K562 (cell line): Measurements from ENCODE around the gene ACBD6. TPM values are rescaled to one million over a fixed set of nuclear protein-coding genes. Genes with fewer than 3 reads are reported as not detected.

ENCODE experiments used
- ATAC-seq: fragments of 200-7000 bp; cut with Tn5 transposase; 3 replicates; pipeline ENCODE4 v1.9.1; 2020; ENCODE audit warnings: moderate library complexity
- BruUV-seq: library from RNA; stranded (reverse); fragments of 400-500 nt; replicated peaks from 2 replicates; lab custom pipeline; 2021; lab: Mats Ljungman, UMichigan
- CTCF ChIA-PET: fragments of 300-600 bp; formaldehyde crosslinking; extraction: SDS; loops from one replicate; lab custom pipeline; 2021; ENCODE audit warnings: low intra/inter-chr PET ratio; lab: Yijun Ruan, JAX
- POLR2A ChIA-PET: fragments of 300-600, 350-650 bp; sonication (Branson Sonifier 250); formaldehyde crosslinking; extraction: SDS; loops from one replicate; lab custom pipeline; 2021; ENCODE audit warnings: antibody characterized with exemption, inconsistent platforms; lab: Yijun Ruan, JAX
- DNase-seq, 4 experiments: peaks; one replicate each; pipeline versions ENCODE4 v3.0.0 to v3.0.0-alpha.2; 2011 to 2018; ENCODE audit warnings: low spot score in 3 of 4, mixed read lengths in 3 of 4; ENCODE audit errors: extremely low read depth in 1 of 4
- FAIRE-seq: peaks from 2 replicates; lab custom pipeline; 2011; peaks lifted over from hg19 to GRCh38; lab: Jason Lieb, UNC
- H2AFZ ChIP-seq: 2 replicates; pipeline ENCODE4 v1.6.0; 2011; ENCODE audit warnings: low read depth, low read length, control low read depth, inconsistent platforms
- H3K27ac ChIP-seq: fragments of 200-600 bp; 3 replicates; pipeline ENCODE4 v1.8.0; 2011; ENCODE audit warnings: low read depth, mild to moderate bottlenecking, control low read depth, inconsistent platforms, low read length, moderate library complexity, mixed read lengths; ENCODE audit errors: extremely low read depth
- H3K27me3 ChIP-seq, 2 experiments: fragments of 300-600 bp in 1 of 2; 2 replicates in 1 of 2; 3 replicates in 1 of 2; pipeline versions ENCODE4 v1.6.0 to v1.8.0; 2011; ENCODE audit warnings: inconsistent platforms in 2 of 2, low read length in 2 of 2, mild to moderate bottlenecking in 1 of 2, mixed read lengths in 1 of 2, moderate library complexity in 1 of 2; ENCODE audit not compliant: control insufficient read depth in 2 of 2, insufficient read depth in 2 of 2
- H3K36me3 ChIP-seq: fragments of 300-600 bp; 3 replicates; pipeline ENCODE4 v1.8.0; 2011; ENCODE audit warnings: mild to moderate bottlenecking, low read length, inconsistent platforms; ENCODE audit not compliant: control insufficient read depth, insufficient read depth
- H3K4me1 ChIP-seq, 2 experiments: fragments of 200-600 bp in 1 of 2; replicated peaks in 1 of 2; 2 replicates in 1 of 2; 3 replicates in 1 of 2; pipeline versions ENCODE4 v1.5.1 to v1.8.0; 2011; ENCODE audit warnings: inconsistent platforms in 2 of 2, low read length in 2 of 2, mild to moderate bottlenecking in 1 of 2, mixed read lengths in 1 of 2, moderate library complexity in 1 of 2; ENCODE audit not compliant: control insufficient read depth in 2 of 2, insufficient read depth in 2 of 2
- H3K4me2 ChIP-seq: 2 replicates; pipeline ENCODE4 v1.6.1; 2011; ENCODE audit warnings: low read length, control low read depth, inconsistent platforms, mixed read lengths; ENCODE audit not compliant: insufficient read depth
- H3K4me3 ChIP-seq: fragments of 200-600 bp; sonication (generic), shearing (Covaris generic); 2 replicates; pipeline ENCODE4 v1.5.1; 2016; ENCODE audit warnings: control low read depth, inconsistent platforms
- H3K79me2 ChIP-seq: fragments of 200-600 bp; 3 replicates; pipeline ENCODE4 v1.8.0; 2011; ENCODE audit warnings: low read length, inconsistent platforms; ENCODE audit not compliant: control insufficient read depth, insufficient read depth
- H3K9ac ChIP-seq, 2 experiments: 2 replicates each; pipeline versions ENCODE4 v1.6.0 to v1.6.1; 2011; ENCODE audit warnings: low read depth in 2 of 2, low read length in 2 of 2, control low read depth in 1 of 2, inconsistent platforms in 1 of 2, mild to moderate bottlenecking in 1 of 2, mixed read lengths in 1 of 2; ENCODE audit not compliant: insufficient read depth in 1 of 2
- H3K9me1 ChIP-seq: one replicate; pipeline ENCODE4 v1.6.0; 2011; ENCODE audit warnings: inconsistent platforms, mild to moderate bottlenecking, low read length, moderate library complexity; ENCODE audit not compliant: control insufficient read depth, insufficient read depth
- H3K9me3 ChIP-seq: replicated peaks from 2 replicates; pipeline ENCODE4 v1.5.1; 2011; ENCODE audit warnings: low read depth, low read length, inconsistent platforms; ENCODE audit not compliant: control insufficient read depth, insufficient read depth
- H4K20me1 ChIP-seq: replicated peaks from 2 replicates; pipeline ENCODE4 v1.6.1; 2011; ENCODE audit warnings: low read length, inconsistent platforms, mixed read lengths; ENCODE audit not compliant: control insufficient read depth, insufficient read depth
- CBX8 ChIP-seq: fragments of 200-600 bp; sonication (generic); IDR thresholded peaks from 2 replicates; pipeline ENCODE4 v1.6.1; 2012; ENCODE audit warnings: borderline replicate concordance, mixed run types, low read depth, mild to moderate bottlenecking, moderate library complexity, mixed read lengths, low read length, control low read depth, inconsistent platforms; ENCODE audit not compliant: poor library complexity, severe bottlenecking; ENCODE audit errors: extremely low read depth
- DIDO1 ChIP-seq: fragments of 450-650 bp; IDR thresholded peaks from 2 replicates; pipeline ENCODE4 v1.6.1; 2016; ENCODE audit warnings: low read depth, missing biosample characterization, missing genetic modification characterization
- EGR1 ChIP-seq: fragments of 450-650 bp; conservative IDR thresholded peaks from 2 replicates; pipeline ENCODE4 v1.6.1; 2017; ENCODE audit warnings: mild to moderate bottlenecking
- KDM1A ChIP-seq, 2 experiments: fragments of 450-650 bp; IDR thresholded peaks; 2 replicates each; pipeline ENCODE4 v1.6.1; 2016; ENCODE audit warnings: mild to moderate bottlenecking in 2 of 2
- NRF1 ChIP-seq, 2 experiments: fragments of 450-650 bp; IDR thresholded peaks in 1 of 2; conservative IDR thresholded peaks in 1 of 2; 2 replicates each; pipeline ENCODE4 v1.6.1; 2014; ENCODE audit warnings: mild to moderate bottlenecking in 2 of 2
- PRMT5 ChIP-seq: sonication (generic); formaldehyde crosslinking; IDR thresholded peaks from 2 replicates; pipeline ENCODE4 v1.5.0; 2020; ENCODE audit warnings: missing genetic modification reagents
- SMARCB1 ChIP-seq: IDR thresholded peaks from 2 replicates; pipeline ENCODE4 v1.6.1; 2011; ENCODE audit warnings: improper control_type of control experiment, low read depth; ENCODE audit not compliant: insufficient read length
- TBP ChIP-seq: optimal IDR thresholded peaks from 2 replicates; pipeline ENCODE3; 2011; ENCODE audit warnings: low read depth, low read length, improper control_type of control experiment
- TEAD1 ChIP-seq, 2 experiments: fragments of 450-650 bp in 1 of 2; sonication (generic) in 1 of 2; formaldehyde crosslinking; IDR thresholded peaks; 2 replicates each; pipeline versions ENCODE4 v1.4.0 to v1.8.0; 2020 to 2022; ENCODE audit warnings: mild to moderate bottlenecking in 2 of 2, missing genetic modification reagents in 1 of 2
- ZNF551 ChIP-seq: fragments of 250-450 bp; sonication (Bioruptor Pico); IDR thresholded peaks from 2 replicates; pipeline ENCODE4 v1.5.0; 2021; ENCODE audit warnings: mild to moderate bottlenecking, moderate library complexity
- WGBS: fragments of 100-300 bp; shearing (Covaris generic); methylation state at CpG from one replicate; pipeline ENCODE4 v1.1.6; 2016; ENCODE audit warnings: low coverage, mixed read lengths; ENCODE audit not compliant: insufficient coverage; ENCODE audit errors: missing lambda C conversion rate; 5-methylcytosine and 5-hydroxymethylcytosine counted together
- in situ Hi-C: fragments of 300-500 bp; cut with MboI; formaldehyde crosslinking; loops from 4 replicates; pipeline ENCODE4 v1.15.0; 2018; ENCODE audit warnings: inconsistent platforms, mixed read lengths
- intact Hi-C: fragments of 100-400 bp; cut with micrococcal nuclease; formaldehyde crosslinking; loops from 2 replicates; pipeline ENCODE4 v1.14.2; 2022
- polyA plus RNA-seq, 8 experiments: library from polyadenylated mRNA; depleted of rRNA in 4 of 8; stranded (reverse) in 5 of 8; unstranded in 3 of 8; fragments of >200 nt; fragmentation: Nextera tagmentation in 2 of 8; fragmentation: Illumina TruSeq in 1 of 8; extraction: Ambion mirVana in 2 of 8; extraction: Trizol in 1 of 8; gene quantifications; 2 replicates each; pipeline versions ENCODE4 v1.2.1 to v1.2.3, GENCODE V29; 2011 to 2014; ENCODE audit warnings: inconsistent platforms in 1 of 8, missing spikeins in 1 of 8
- total RNA-seq, 7 experiments: library from RNA; depleted of rRNA in 6 of 7; stranded (reverse); fragments of >200 nt in 6 of 7; fragmentation: Illumina TruSeq in 2 of 7; extraction: Trizol in 2 of 7; gene quantifications; 2 replicates each; pipeline versions ENCODE4 v1.2.1 to v1.2.3, GENCODE V29; 2011 to 2021; ENCODE audit warnings: low replicate concordance in 1 of 7
- TF ChIP-seq, protein P1 (sequence below), 2 experiments: fragments of 450-650 bp in 1 of 2; sonication (generic) in 1 of 2; formaldehyde crosslinking in 1 of 2; IDR thresholded peaks; 2 replicates each; pipeline versions ENCODE4 v1.7.1 to v1.9.0; 2016 to 2022; ENCODE audit warnings: inconsistent platforms in 1 of 2, mild to moderate bottlenecking in 1 of 2, missing genetic modification reagents in 1 of 2

ACBD6 gene
- total and polyA plus RNA-seq, 9 of the 15 experiments (the other 6 are each of a cell fraction or from before 2014, with no cell fraction given): 16.9 to 107 (median 77.7) TPM

DNA sequence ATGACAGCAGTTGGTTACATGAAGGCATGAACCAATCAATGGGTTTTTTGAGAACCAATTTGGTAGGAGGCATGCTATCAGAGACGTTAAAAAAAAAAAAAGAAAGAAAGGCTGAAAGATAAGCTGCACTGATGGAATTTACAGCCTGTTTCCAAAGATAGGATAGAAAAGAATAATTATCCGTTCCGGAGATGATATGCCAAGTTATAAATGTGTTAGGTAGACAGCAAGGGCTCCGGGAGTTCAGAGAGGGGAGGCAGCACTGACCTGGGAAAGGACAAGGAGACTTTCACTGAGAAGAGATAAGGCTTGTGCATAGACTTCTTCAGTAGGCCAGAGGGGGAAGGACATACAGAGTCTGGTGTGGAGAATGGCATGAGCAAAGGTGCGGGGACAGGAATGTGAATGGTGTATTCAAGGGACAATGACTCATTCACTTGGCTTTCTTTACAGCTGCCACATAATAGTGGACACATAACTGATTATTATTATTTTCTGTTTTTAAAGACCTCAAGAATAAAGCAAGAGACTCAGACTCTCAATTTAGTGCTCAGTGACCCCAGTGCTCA is 24.8 kb upstream of the ACBD6 start:
- no peaks in the 10 kb centered on the region for H4K20me1 ChIP-seq
- intact Hi-C loops: no loop called here
- H3K4me3 ChIP-seq: no peak overlapping the region
- H3K9me3 ChIP-seq: no peaks in the 10 kb centered on the region
- in situ Hi-C loops: loop anchor here (5.0 kb wide), 1 partner anchor 895 kb away; no protein-coding TSS in a partner anchor
- CTCF ChIA-PET: interaction anchor here (0.7 kb wide), 1 partner anchor 616 kb away, joined by 4 read pairs; no protein-coding TSS in a partner anchor
- no peak overlapping the region; the same call in 2 of the 3 replicates for H3K27ac ChIP-seq
- POLR2A ChIA-PET: interaction anchor here (0.6 to 1.0 kb wide), 3 partner anchors 12 to 39 kb away, joined by 3 read pairs; no protein-coding TSS in a partner anchor
- H3K27me3 ChIP-seq: no peaks in the 10 kb centered on the region
- peak; percentile 84 for ATAC-seq
- peak; percentile 90 for FAIRE-seq
- H3K9ac ChIP-seq: no peak overlapping the region; a peak in 1 of 4 replicates
- peak; percentile 50 to 84 (median 59) for DNase-seq
- H2AFZ ChIP-seq: peak overlapping the region; percentile 50
- no peaks in the 10 kb centered on the region for H3K36me3 ChIP-seq
- 5% methylated on average over 5 of the region's 5 CpGs for WGBS
- no peaks in the 10 kb centered on the region for H3K79me2 ChIP-seq
- H3K9me1 ChIP-seq: no peaks in the 10 kb centered on the region
- H3K4me1 ChIP-seq: peaks cover 9 to 21% of the 10 kb centered on the region in 2 experiments; a peak in 3 of 5 replicates
- H3K4me2 ChIP-seq: peak overlapping the region; percentile 17
- no TSS peak for BruUV-seq
- TF ChIP-seq NRF1 (conservative IDR thresholded peaks at IDR 0.05 in 1 of 2, IDR thresholded peaks at IDR 0.05 in 1 of 2) (0 out of 4 replicates have a peak, but pooled peaks of 1 of the 2 experiments have one; percentile 5), TBP (no peak), CBX8 (no peak), DIDO1 (tag) (no peak; the same call in 1 of the 2 replicates), TEAD1 (CRISPR knock-in tag; IDR thresholded peaks at IDR 0.05) (peak in 1 of 2 experiments; percentile 82; a peak in 1 of 4 replicates), SMARCB1 (peak; percentile 45), KDM1A (IDR thresholded peaks at IDR 0.05) (peak; percentile 30 to 69; a peak in 2 of 4 replicates), EGR1 (peak; percentile 86), ZNF551 (no peak), PRMT5 (no peak)
- TF ChIP-seq, protein P1, sequence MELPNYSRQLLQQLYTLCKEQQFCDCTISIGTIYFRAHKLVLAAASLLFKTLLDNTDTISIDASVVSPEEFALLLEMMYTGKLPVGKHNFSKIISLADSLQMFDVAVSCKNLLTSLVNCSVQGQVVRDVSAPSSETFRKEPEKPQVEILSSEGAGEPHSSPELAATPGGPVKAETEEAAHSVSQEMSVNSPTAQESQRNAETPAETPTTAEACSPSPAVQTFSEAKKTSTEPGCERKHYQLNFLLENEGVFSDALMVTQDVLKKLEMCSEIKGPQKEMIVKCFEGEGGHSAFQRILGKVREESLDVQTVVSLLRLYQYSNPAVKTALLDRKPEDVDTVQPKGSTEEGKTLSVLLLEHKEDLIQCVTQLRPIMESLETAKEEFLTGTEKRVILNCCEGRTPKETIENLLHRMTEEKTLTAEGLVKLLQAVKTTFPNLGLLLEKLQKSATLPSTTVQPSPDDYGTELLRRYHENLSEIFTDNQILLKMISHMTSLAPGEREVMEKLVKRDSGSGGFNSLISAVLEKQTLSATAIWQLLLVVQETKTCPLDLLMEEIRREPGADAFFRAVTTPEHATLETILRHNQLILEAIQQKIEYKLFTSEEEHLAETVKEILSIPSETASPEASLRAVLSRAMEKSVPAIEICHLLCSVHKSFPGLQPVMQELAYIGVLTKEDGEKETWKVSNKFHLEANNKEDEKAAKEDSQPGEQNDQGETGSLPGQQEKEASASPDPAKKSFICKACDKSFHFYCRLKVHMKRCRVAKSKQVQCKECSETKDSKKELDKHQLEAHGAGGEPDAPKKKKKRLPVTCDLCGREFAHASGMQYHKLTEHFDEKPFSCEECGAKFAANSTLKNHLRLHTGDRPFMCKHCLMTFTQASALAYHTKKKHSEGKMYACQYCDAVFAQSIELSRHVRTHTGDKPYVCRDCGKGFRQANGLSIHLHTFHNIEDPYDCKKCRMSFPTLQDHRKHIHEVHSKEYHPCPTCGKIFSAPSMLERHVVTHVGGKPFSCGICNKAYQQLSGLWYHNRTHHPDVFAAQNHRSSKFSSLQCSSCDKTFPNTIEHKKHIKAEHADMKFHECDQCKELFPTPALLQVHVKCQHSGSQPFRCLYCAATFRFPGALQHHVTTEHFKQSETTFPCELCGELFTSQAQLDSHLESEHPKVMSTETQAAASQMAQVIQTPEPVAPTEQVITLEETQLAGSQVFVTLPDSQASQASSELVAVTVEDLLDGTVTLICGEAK (IDR thresholded peaks at IDR 0.05): peak; percentile 46; the same call in 1 of the 2 replicates
- TF ChIP-seq, protein P1 (CRISPR knock-in tag; IDR thresholded peaks at IDR 0.05): no peak
